Activated naive CD4-positive, alpha-beta T cell treated with anti-CD3 and anti-CD28 coated beads for 36 hours (primary cell): ENCODE measurements around the gene PHACTR1. TPM values are rescaled to one million over a fixed set of nuclear protein-coding genes. Genes with fewer than 3 reads are reported as not detected.

Experiments
- CTCF ChIA-PET: fragments of 350-600 bp; sonication (Branson Sonifier 250); formaldehyde crosslinking; loops from one replicate; lab custom pipeline; 2021; ENCODE audit warnings: antibody characterized with exemption; lab: Charles Lee
- DNase-seq: peaks from one replicate; pipeline ENCODE4 v3.0.0-alpha.2; 2020
- H3K27ac Mint-ChIP-seq: one replicate; pipeline ENCODE4 v1.8.0; 2021; ENCODE audit warnings: mild to moderate bottlenecking, mixed read lengths
- H3K27me3 Mint-ChIP-seq: one replicate; pipeline ENCODE4 v1.8.0; 2021; ENCODE audit warnings: low read depth, mixed read lengths
- H3K36me3 Mint-ChIP-seq: one replicate; pipeline ENCODE4 v1.8.0; 2021; ENCODE audit warnings: low read depth, mixed read lengths
- H3K4me1 Mint-ChIP-seq: one replicate; pipeline ENCODE4 v1.8.0; 2021; ENCODE audit warnings: low read depth, mixed read lengths
- H3K4me3 Mint-ChIP-seq: one replicate; pipeline ENCODE4 v1.8.0; 2021; ENCODE audit warnings: mild to moderate bottlenecking, moderate library complexity, mixed read lengths
- H3K9me3 Mint-ChIP-seq: one replicate; pipeline ENCODE4 v1.8.0; 2021; ENCODE audit warnings: mixed read lengths
- intact Hi-C: fragments of 100-400 bp; cut with micrococcal nuclease; formaldehyde crosslinking; loops from one replicate; pipeline ENCODE4 v1.15.1; 2023
- total RNA-seq, 2 experiments: library from RNA; stranded (reverse); gene quantifications; one replicate each; pipeline ENCODE4 v1.2.3, GENCODE V29; 2021

Gene PHACTR1
- total RNA-seq, 2 experiments from 2014 or later, result 0.31 TPM; not detected in 1

GRCh38 chr6:13277231-13277630 lies 560.7 kb downstream of the PHACTR1 start:
- Mint-ChIP-seq H3K36me3 (no peaks in the 10 kb centered on the region), H3K4me3 (no peak overlapping the region), H3K27me3 (no peaks in the 10 kb centered on the region), H3K9me3 (no peaks in the 10 kb centered on the region), H3K4me1 (peaks cover 23% of the 10 kb centered on the region), H3K27ac (no peak overlapping the region)
- intact Hi-C loops, result no loop called here
- CTCF ChIA-PET, result interaction anchor here (0.7 to 1.0 kb wide), 2 partner anchors 78 to 323 kb away, joined by 3 read pairs; no protein-coding TSS in a partner anchor
- DNase-seq, result no peak

- CTCF ChIA-PET, result interaction anchor here (0.6 to 1.0 kb wide), 2 partner anchors 77 to 80 kb away, joined by 3 to 6 read pairs; no protein-coding TSS in a partner anchor
- DNase-seq, result peak; percentile 33
- H3K27me3 Mint-ChIP-seq, result no peaks in the 10 kb centered on the region
Measured at GRCh38 chr6:13278164-13278563, 561.6 kb downstream of the PHACTR1 start.

GRCh38 chr6:13278991-13279390 lies 562.4 kb downstream of the PHACTR1 start:
- CTCF ChIA-PET, result interaction anchor here (0.9 kb wide), 1 partner anchor 24 kb away, joined by 4 read pairs; no protein-coding TSS in a partner anchor
- Mint-ChIP-seq H3K4me1 (peaks cover 15% of the 10 kb centered on the region), H3K9me3 (no peaks in the 10 kb centered on the region), H3K4me3 (no peak overlapping the region), H3K36me3 (no peaks in the 10 kb centered on the region), H3K27ac (no peak overlapping the region), H3K27me3 (no peaks in the 10 kb centered on the region)
- intact Hi-C loops, result no loop called here
- DNase-seq, result no peak

More at GRCh38 chr6:13278164-13278563, 561.6 kb downstream of the PHACTR1 start:
- intact Hi-C loops, result no loop called here
- Mint-ChIP-seq H3K36me3 (no peaks in the 10 kb centered on the region), H3K4me1 (peaks cover 23% of the 10 kb centered on the region), H3K27ac (no peak overlapping the region), H3K9me3 (no peaks in the 10 kb centered on the region), H3K4me3 (no peak overlapping the region)

- no peaks in the 10 kb centered on the region for H3K36me3 Mint-ChIP-seq
- intact Hi-C loops, result no loop called here
- no peak overlapping the region for H3K4me3 Mint-ChIP-seq
- no peaks in the 10 kb centered on the region for H3K9me3 Mint-ChIP-seq
- H3K4me1 Mint-ChIP-seq, result peaks cover 8% of the 10 kb centered on the region
- CTCF ChIA-PET, result no interaction called here
- no peaks in the 10 kb centered on the region for H3K27me3 Mint-ChIP-seq
- DNase-seq, result peak; percentile 26
- no peak overlapping the region for H3K27ac Mint-ChIP-seq
Measured at GRCh38 chr6:13280254-13280653, 563.7 kb downstream of the PHACTR1 start.

- H3K4me3 Mint-ChIP-seq, result no peak overlapping the region
- H3K27ac Mint-ChIP-seq, result no peak overlapping the region
- H3K9me3 Mint-ChIP-seq, result peaks cover 11% of the 10 kb centered on the region
- intact Hi-C loops, result no loop called here
- H3K27me3 Mint-ChIP-seq, result no peaks in the 10 kb centered on the region
- DNase-seq, result no peak
- CTCF ChIA-PET, result no interaction called here
- peaks cover 8% of the 10 kb centered on the region for H3K4me1 Mint-ChIP-seq
- H3K36me3 Mint-ChIP-seq, result peaks cover 2% of the 10 kb centered on the region
Measured at GRCh38 chr6:13281686-13282085, 565.1 kb downstream of the PHACTR1 start.

GRCh38 chr6:13282393-13283069 lies 566.0 kb downstream of the PHACTR1 start:
- peaks cover 20% of the 10 kb centered on the region for H3K9me3 Mint-ChIP-seq
- H3K27me3 Mint-ChIP-seq, result no peaks in the 10 kb centered on the region
- peaks cover 8% of the 10 kb centered on the region for H3K4me1 Mint-ChIP-seq
- CTCF ChIA-PET, result no interaction called here
- H3K27ac Mint-ChIP-seq, result no peak overlapping the region
- intact Hi-C loops, result no loop called here
- H3K36me3 Mint-ChIP-seq, result peaks cover 7% of the 10 kb centered on the region
- H3K4me3 Mint-ChIP-seq, result no peak overlapping the region
- no peak for DNase-seq

GRCh38 chr6:13283331-13283730 lies 566.8 kb downstream of the PHACTR1 start:
- Mint-ChIP-seq H3K27ac (no peak overlapping the region), H3K27me3 (no peaks in the 10 kb centered on the region), H3K9me3 (peaks cover 24% of the 10 kb centered on the region), H3K4me3 (no peak overlapping the region), H3K4me1 (peaks cover 4% of the 10 kb centered on the region), H3K36me3 (peaks cover 9% of the 10 kb centered on the region)
- DNase-seq, result no peak
- CTCF ChIA-PET, result no interaction called here
- intact Hi-C loops, result no loop called here

GRCh38 chr6:13284646-13285045 lies 568.1 kb downstream of the PHACTR1 start:
- H3K27me3 Mint-ChIP-seq, result no peaks in the 10 kb centered on the region
- peaks cover 21% of the 10 kb centered on the region for H3K36me3 Mint-ChIP-seq
- DNase-seq, result no peak
- intact Hi-C loops, result no loop called here
- CTCF ChIA-PET, result no interaction called here
- peaks cover 31% of the 10 kb centered on the region for H3K9me3 Mint-ChIP-seq
- no peak overlapping the region for H3K4me3 Mint-ChIP-seq
- peaks cover 3% of the 10 kb centered on the region for H3K4me1 Mint-ChIP-seq
- H3K27ac Mint-ChIP-seq, result no peak overlapping the region

- Mint-ChIP-seq H3K4me1 (no peaks in the 10 kb centered on the region), H3K9me3 (peaks cover 35% of the 10 kb centered on the region), H3K36me3 (peaks cover 25% of the 10 kb centered on the region)
Measured at GRCh38 chr6:13285705-13286104, 569.1 kb downstream of the PHACTR1 start.

GRCh38 chr6:13286181-13286580 lies 569.6 kb downstream of the PHACTR1 start:
- H3K36me3 Mint-ChIP-seq, result peaks cover 25% of the 10 kb centered on the region

More at GRCh38 chr6:13285705-13286104, 569.1 kb downstream of the PHACTR1 start:
- DNase-seq, result no peak
- H3K4me3 Mint-ChIP-seq, result no peak overlapping the region
- H3K27me3 Mint-ChIP-seq, result no peaks in the 10 kb centered on the region
- CTCF ChIA-PET, result interaction anchor here (0.7 kb wide), 1 partner anchor 500 kb away, joined by 4 read pairs; no protein-coding TSS in a partner anchor
- intact Hi-C loops, result no loop called here
- H3K27ac Mint-ChIP-seq, result no peak overlapping the region

GRCh38 chr6:13287104-13287503 lies 570.5 kb downstream of the PHACTR1 start:
- no peak for DNase-seq
- no peaks in the 10 kb centered on the region for H3K27me3 Mint-ChIP-seq
- peaks cover 33% of the 10 kb centered on the region for H3K36me3 Mint-ChIP-seq
- CTCF ChIA-PET, result no interaction called here
- H3K4me1 Mint-ChIP-seq, result no peaks in the 10 kb centered on the region
- intact Hi-C loops, result no loop called here
- no peak overlapping the region for H3K27ac Mint-ChIP-seq
- H3K9me3 Mint-ChIP-seq, result peaks cover 35% of the 10 kb centered on the region
- no peak overlapping the region for H3K4me3 Mint-ChIP-seq

More at GRCh38 chr6:13286181-13286580, 569.6 kb downstream of the PHACTR1 start:
- CTCF ChIA-PET, result interaction anchor here (0.7 kb wide), 1 partner anchor 499 kb away, joined by 4 read pairs; no protein-coding TSS in a partner anchor
- intact Hi-C loops, result no loop called here
- no peak overlapping the region for H3K4me3 Mint-ChIP-seq
- H3K27me3 Mint-ChIP-seq, result no peaks in the 10 kb centered on the region
- DNase-seq, result no peak
- no peaks in the 10 kb centered on the region for H3K4me1 Mint-ChIP-seq
- peaks cover 35% of the 10 kb centered on the region for H3K9me3 Mint-ChIP-seq
- H3K27ac Mint-ChIP-seq, result no peak overlapping the region

- Mint-ChIP-seq H3K4me3 (no peak overlapping the region), H3K27me3 (no peaks in the 10 kb centered on the region), H3K4me1 (no peaks in the 10 kb centered on the region), H3K9me3 (peaks cover 35% of the 10 kb centered on the region), H3K27ac (no peak overlapping the region), H3K36me3 (peaks cover 44% of the 10 kb centered on the region)
- CTCF ChIA-PET, result no interaction called here
- intact Hi-C loops, result no loop called here
- no peak for DNase-seq
Measured at GRCh38 chr6:13288481-13288880, 571.9 kb downstream of the PHACTR1 start.

- no peak overlapping the region for H3K4me3 Mint-ChIP-seq
- intact Hi-C loops, result no loop called here
- H3K4me1 Mint-ChIP-seq, result no peaks in the 10 kb centered on the region
- H3K27ac Mint-ChIP-seq, result no peak overlapping the region
- H3K27me3 Mint-ChIP-seq, result no peaks in the 10 kb centered on the region
- H3K9me3 Mint-ChIP-seq, result peaks cover 35% of the 10 kb centered on the region
- no peak for DNase-seq
- CTCF ChIA-PET, result no interaction called here
- peaks cover 47% of the 10 kb centered on the region for H3K36me3 Mint-ChIP-seq
Measured at GRCh38 chr6:13288969-13289391, 572.4 kb downstream of the PHACTR1 start.
